Stimulated activated CD4-positive, alpha-beta T cell treated with anti-CD3 and anti-CD28 coated beads, Interleukin-2, amount 100 ng/mL, for 48 hours (primary cell): ENCODE measurements around the gene PIK3AP1.
"Not testable (repeated sequence)": the region's sequence is repeated elsewhere in the genome, so short reads cannot be mapped to it uniquely, and the experiment has no call there.

Source experiments
- DNase-seq, 2 donors: peaks; one replicate each; pipeline ENCODE4 v3.0.0-alpha.2; 2020

PIK3AP1 gene

GRCh38 chr10:96721207-96721572, 876 bp upstream of the PIK3AP1 start:
- DNase-seq = no peak

GRCh38 chr10:96719850-96720421, 378 bp downstream of the PIK3AP1 start:
- DNase-seq = peak; percentile 43 to 45

- no peak for DNase-seq
Measured at GRCh38 chr10:96719200-96719599, 1.1 kb downstream of the PIK3AP1 start.

- no peak for DNase-seq
Measured at GRCh38 chr10:96718304-96718990, 1.9 kb downstream of the PIK3AP1 start.

GRCh38 chr10:96716390-96716789, 3.9 kb downstream of the PIK3AP1 start:
- DNase-seq = no peak

GRCh38 chr10:96714746-96715255, 5.5 kb downstream of the PIK3AP1 start:
- DNase-seq = no peak

GRCh38 chr10:96714031-96714590, 6.2 kb downstream of the PIK3AP1 start:
- DNase-seq = no peak

- no peak for DNase-seq
Measured at GRCh38 chr10:96712662-96713271, 7.5 kb downstream of the PIK3AP1 start.

- DNase-seq = no peak
Measured at GRCh38 chr10:96711048-96711728, 9.1 kb downstream of the PIK3AP1 start.

GRCh38 chr10:96709525-96709924, 10.8 kb downstream of the PIK3AP1 start:
- DNase-seq = no peak

GRCh38 chr10:96708996-96709395, 11.3 kb downstream of the PIK3AP1 start:
- no peak for DNase-seq

- DNase-seq = no peak
Measured at GRCh38 chr10:96708456-96708855, 11.9 kb downstream of the PIK3AP1 start.

GRCh38 chr10:96706331-96706853, 13.9 kb downstream of the PIK3AP1 start:
- no peak for DNase-seq

- no peak for DNase-seq
Measured at GRCh38 chr10:96705134-96705533, 15.2 kb downstream of the PIK3AP1 start.

GRCh38 chr10:96704563-96704962, 15.8 kb downstream of the PIK3AP1 start:
- no peak for DNase-seq

- DNase-seq = no peak
Measured at GRCh38 chr10:96703358-96703757, 17.0 kb downstream of the PIK3AP1 start.

- DNase-seq = no peak
Measured at GRCh38 chr10:96701265-96701664, 19.0 kb downstream of the PIK3AP1 start.

- DNase-seq = no peak
Measured at GRCh38 chr10:96700374-96701099, 19.8 kb downstream of the PIK3AP1 start.

GRCh38 chr10:96699613-96700012, 20.7 kb downstream of the PIK3AP1 start:
- no peak for DNase-seq

- not testable (repeated sequence) for DNase-seq
Measured at GRCh38 chr10:96698305-96698704, 22.0 kb downstream of the PIK3AP1 start.

GRCh38 chr10:96697438-96697837, 22.9 kb downstream of the PIK3AP1 start:
- DNase-seq = no peak

- no peak for DNase-seq
Measured at GRCh38 chr10:96696845-96697425, 23.4 kb downstream of the PIK3AP1 start.
